Dermis blood vessel endothelial cell (primary cell): ENCODE data around the gene QSOX2. TPM values are rescaled to one million over a fixed set of nuclear protein-coding genes. Genes with fewer than 3 reads are reported as not detected.
"Not testable (repeated sequence)": the region's sequence is repeated elsewhere in the genome, so short reads cannot be mapped to it uniquely, and the experiment has no call there.

Experiments used
- DNase-seq: peaks from one replicate; pipeline ENCODE4 v3.0.0; 2010
- total RNA-seq: library from RNA; depleted of rRNA; stranded (reverse); fragments of >200 nt; gene quantifications from 2 replicates; pipeline ENCODE4 v1.2.3, GENCODE V29; 2014

The QSOX2 gene
- total RNA-seq, 1 donor from 2014 or later = 9.0 TPM

GRCh38 chr9:136250676-136251075 is 5.1 kb upstream of the QSOX2 start:
- no peak for DNase-seq

GRCh38 chr9:136249877-136250559 is 4.4 kb upstream of the QSOX2 start:
- DNase-seq = no peak

- no peak for DNase-seq
Observed at GRCh38 chr9:136248951-136249876, 3.6 kb upstream of the QSOX2 start.

- DNase-seq = no peak
Observed at GRCh38 chr9:136247947-136248637, 2.5 kb upstream of the QSOX2 start.

- DNase-seq = no peak
Observed at GRCh38 chr9:136247551-136247916, 1.9 kb upstream of the QSOX2 start.

- DNase-seq = no peak
Observed at GRCh38 chr9:136246849-136247550, 1.4 kb upstream of the QSOX2 start.

GRCh38 chr9:136244969-136245218 is 718 bp downstream of the QSOX2 start:
- DNase-seq = no peak

- no peak for DNase-seq
Observed at GRCh38 chr9:136244122-136244968, 1.3 kb downstream of the QSOX2 start.

GRCh38 chr9:136243631-136244030 is 2.0 kb downstream of the QSOX2 start:
- DNase-seq = no peak

- no peak for DNase-seq
Observed at GRCh38 chr9:136242918-136243525, 2.6 kb downstream of the QSOX2 start.

- no peak for DNase-seq
Observed at GRCh38 chr9:136242248-136242647, 3.4 kb downstream of the QSOX2 start.

GRCh38 chr9:136241542-136241941 is 4.1 kb downstream of the QSOX2 start:
- no peak for DNase-seq

GRCh38 chr9:136240941-136241340 is 4.7 kb downstream of the QSOX2 start:
- DNase-seq = no peak

- no peak for DNase-seq
Observed at GRCh38 chr9:136239983-136240330, 5.7 kb downstream of the QSOX2 start.

GRCh38 chr9:136239135-136239982 is 6.3 kb downstream of the QSOX2 start:
- no peak for DNase-seq

GRCh38 chr9:136238342-136238732 is 7.3 kb downstream of the QSOX2 start:
- DNase-seq = no peak

GRCh38 chr9:136237486-136238341 is 7.9 kb downstream of the QSOX2 start:
- no peak for DNase-seq

- DNase-seq = not testable (repeated sequence)
Observed at GRCh38 chr9:136236471-136237410, 8.9 kb downstream of the QSOX2 start.
